ENCODE measurements around the gene ACAP1.

GRCh38 chr17:7356756-7357155 is 20.4 kb downstream of the ACAP1 start:
- no peak for TF ChIP-seq CTCF (IDR thresholded peaks at IDR 0.05; ENCODE audit: insufficient read depth, low read depth, low read length)
- TF ChIP-seq EZH2 (IDR thresholded peaks at IDR 0.05; ENCODE audit: insufficient read depth, low read length) = no peak
